HG03460 (cell line): ENCODE measurements around the gene IFNAR2.
"Not testable (repeated sequence)": the region's sequence is repeated elsewhere in the genome, so short reads cannot be mapped to it uniquely, and the experiment has no call there.

Source experiments
- ATAC-seq: cut with Tn5 transposase; IDR thresholded peaks from one replicate; pipeline ENCODE4 v1.9.1; 2021; ENCODE audit not compliant: unreplicated experiment

Gene IFNAR2

DNA sequence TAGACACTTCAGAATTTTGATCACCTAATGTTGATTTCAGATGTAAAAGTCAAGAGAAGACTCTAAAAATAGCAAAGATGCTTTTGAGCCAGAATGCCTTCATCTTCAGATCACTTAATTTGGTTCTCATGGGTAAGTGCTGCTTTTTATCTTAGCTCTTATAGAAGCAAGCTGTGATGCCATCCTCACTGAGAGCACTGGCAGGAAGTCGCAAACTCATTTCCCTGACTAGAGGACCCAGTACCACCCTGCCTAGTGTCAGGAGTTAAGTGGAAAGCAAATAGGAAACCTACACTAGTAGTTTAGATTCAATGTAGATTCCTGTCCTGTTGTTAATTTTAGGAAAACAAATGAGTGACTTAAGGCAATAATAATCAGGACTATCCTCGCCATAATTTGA, 12.1 kb downstream of the IFNAR2 start:
- ATAC-seq = no peak

DNA sequence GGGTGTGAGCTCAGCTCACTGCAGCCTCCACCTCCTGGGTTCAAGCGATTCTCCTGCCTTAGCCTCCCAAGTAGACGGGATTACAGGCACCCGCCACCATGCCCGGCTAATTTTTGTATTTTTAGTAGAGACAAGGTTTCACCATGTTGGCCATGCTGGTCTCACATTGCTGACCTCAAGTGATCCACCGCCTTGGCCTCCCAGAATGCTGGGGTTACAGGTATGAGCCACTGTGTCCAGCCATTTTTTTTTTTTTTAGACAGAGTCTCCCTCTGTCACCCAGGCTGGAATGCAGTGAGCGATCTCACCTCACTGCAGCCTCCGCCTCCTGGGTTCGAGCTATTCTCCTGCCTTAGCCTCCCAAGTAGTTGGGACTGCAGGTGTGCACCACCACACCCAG, 13.1 kb downstream of the IFNAR2 start:
- not testable (repeated sequence) for ATAC-seq

DNA sequence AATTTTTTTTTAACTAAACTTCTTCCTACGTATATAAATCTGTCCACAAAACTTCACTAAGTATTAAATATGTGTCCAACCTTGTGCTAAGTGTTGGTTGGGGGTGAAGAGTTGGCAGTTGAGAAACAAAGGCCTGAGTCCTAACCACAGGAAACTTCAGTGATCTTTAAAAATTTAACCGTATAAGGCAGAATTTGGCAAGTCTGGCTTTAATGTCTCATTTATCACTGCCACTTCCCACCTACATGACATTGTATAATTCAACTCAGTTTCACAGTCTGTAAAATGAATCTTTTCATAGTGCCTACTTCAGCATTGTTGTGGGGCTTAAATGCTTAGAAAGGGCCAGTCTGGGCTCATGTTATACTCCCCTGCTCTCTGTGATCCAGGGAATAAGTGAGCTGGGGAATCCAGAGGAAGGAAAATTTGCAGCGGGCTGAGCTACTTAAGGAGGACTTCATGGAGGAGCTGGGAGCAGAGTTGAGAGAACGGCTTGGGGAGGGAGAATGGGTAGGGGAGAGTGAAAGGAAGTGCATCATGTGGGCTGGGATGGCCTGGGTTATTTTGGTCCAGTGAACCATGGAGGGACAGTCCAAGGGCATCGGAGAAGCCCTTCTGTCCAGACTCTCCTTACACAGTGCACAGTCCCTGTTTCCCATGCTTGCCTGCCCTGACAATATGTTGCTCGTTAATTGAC, 14.5 kb downstream of the IFNAR2 start:
- ATAC-seq = no peak

DNA sequence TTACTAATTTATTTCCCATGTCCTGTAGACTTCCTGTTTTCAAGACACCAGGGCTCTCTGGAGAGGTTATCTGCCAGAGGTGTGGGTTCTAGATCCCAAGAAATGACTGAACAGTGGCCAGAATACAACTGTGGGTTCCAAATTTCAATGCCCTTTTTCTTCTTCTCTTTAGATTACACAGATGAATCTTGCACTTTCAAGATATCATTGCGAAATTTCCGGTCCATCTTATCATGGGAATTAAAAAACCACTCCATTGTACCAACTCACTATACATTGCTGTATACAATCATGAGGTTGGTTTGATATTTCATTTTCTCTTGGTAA, 15.0 kb downstream of the IFNAR2 start:
- ATAC-seq = no peak

DNA sequence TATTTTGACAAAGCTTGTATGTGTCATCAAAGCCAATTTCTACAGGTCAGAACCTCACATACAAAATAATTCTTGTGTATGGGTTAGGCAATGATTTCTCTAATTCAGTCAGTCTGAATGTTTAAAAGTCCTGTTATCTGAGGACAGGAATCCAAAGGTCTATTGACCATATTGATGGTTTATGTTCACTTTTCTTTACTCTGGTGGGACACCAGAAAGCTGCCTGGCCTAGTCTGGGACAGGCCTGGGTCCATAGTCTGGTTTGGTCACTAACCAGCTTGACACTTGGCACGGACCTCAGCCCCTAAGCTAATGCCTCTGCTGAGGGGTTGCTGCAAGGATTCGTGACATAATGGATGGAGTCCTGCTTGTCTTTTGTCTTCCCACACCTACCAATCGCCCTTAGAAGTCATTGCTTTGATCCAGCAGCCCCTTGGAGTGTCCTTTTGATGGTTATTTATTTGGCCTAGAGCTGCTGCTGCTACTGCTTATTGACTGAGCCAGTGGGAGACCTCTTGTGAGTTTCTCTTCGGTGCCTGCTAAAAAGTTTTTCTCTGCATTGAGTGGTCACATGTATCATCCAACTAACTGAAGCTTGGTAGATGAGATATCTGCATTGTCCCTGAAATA, 15.7 kb downstream of the IFNAR2 start:
- no peak for ATAC-seq

DNA sequence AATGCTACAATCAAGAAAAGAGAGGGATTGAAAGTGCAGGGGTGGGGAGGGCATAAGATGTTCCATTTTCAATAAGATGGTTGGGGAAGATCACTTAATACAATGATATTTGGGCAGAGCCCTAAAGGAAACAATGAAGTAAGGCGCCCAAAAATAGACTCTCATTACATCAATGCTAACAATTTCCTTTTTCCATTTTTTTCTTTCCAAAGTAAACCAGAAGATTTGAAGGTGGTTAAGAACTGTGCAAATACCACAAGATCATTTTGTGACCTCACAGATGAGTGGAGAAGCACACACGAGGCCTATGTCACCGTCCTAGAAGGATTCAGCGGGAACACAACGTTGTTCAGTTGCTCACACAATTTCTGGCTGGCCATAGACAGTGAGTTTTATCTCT, 16.8 kb downstream of the IFNAR2 start:
- ATAC-seq = no peak

DNA sequence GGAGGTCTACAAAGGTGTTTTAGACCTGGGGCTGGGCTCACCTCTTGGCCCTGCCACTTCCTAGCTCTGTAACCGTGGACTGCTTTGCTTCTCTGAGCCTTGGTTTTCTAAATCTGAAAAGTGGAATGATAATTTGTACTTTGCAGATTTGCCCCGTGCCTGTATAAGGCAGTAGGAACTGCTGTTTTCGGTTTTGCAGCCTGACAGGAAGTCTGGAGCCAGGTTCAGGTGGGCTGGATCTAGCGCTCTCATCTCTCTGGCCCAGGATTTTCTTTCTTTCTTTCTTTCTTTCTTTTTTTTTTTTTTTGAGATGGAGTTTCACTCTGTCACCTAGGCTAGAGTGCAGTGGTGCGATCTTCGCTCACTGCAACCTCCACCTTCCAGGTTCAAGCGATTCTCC, 17.2 kb downstream of the IFNAR2 start:
- ATAC-seq = no peak

DNA sequence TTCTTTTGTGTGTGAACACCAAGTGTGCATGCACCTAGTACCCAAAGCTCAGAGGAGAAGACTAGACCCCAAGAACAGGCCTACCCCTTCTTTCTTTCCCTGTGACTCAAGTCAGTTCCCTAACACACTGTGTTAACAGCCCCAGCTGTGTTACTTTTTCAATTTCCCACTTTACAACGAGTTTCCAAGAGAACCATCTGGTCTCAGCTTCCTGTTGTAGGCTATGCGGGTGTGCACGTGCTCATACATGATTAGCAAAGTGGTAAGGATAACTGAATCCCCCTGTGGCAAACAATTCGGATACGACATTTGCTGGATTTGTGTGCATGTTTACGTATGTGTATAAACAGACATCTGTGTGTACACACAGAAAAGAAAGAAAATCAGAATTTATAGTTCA, 17.9 kb downstream of the IFNAR2 start:
- no peak for ATAC-seq

DNA sequence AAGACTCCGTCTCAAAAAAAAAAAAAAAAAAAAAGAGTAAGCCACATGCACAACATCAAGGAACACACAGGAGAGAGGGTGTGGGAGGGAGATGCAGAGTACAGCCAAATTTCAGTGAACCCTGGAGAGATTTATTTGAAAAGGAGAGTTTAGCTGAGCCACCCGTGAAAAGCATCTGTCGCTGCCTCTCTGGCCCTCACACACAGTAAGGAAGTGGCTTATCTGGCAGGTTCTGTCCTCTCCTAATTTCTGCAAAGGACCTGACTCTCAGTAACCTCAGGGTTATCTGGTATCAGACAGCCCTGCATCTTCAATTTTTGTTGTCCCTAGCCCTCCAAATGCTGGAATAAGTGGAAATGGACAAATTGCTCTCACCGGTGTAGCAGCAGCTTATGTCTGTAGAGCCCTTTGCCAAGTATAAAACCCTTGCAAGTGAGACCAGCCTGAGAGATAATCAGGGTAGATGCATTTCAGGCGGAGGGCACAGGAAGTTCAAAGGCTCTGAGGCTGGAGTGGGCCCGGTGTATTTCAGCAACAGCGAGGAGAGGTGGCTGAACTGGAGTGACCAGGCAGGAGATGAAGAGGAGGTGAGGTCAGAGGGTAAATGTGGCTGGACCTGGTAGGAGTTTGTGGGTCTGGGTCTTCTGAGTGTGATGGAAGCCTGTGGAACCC, 19.7 kb downstream of the IFNAR2 start:
- ATAC-seq = no peak

DNA sequence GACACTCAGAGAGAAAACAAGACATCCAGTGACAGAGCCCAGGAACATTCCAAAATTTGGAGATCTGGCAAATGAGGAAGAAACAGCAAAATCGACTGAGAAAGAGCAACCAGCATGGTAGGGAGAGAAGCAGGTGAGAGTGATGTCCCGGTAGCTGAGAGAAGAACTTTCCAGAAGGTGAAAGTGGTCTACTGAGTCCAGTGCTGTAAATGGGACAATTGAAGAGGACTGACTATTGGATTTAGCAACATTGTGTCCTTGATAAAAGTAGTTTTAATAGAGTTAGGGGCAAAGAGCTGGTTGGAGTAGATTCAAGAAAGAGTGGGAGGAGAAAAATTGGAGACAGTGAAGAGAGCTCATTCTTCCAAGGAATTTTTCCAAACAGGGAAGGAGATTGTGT, 21.4 kb downstream of the IFNAR2 start:
- no peak for ATAC-seq

DNA sequence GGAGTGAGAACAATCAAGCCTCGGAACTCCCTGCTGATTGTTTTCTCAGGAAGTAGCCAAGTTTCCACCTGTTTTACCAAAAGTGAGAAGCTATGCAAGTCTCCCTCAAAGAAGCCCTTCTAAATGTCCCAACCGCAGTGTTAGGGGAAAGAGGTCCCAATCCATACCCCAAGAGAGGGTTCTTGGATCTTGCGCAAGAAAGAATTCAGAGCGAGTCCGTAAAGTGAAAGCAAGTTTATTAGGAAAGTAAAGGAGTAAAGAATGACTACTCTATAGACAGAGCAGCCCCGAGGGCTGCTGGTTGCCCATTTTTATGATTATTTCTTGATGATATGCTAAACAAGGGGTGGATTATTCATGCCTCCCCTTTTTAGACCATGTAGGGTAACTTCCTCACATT, 23.6 kb downstream of the IFNAR2 start:
- ATAC-seq = not testable (repeated sequence)

DNA sequence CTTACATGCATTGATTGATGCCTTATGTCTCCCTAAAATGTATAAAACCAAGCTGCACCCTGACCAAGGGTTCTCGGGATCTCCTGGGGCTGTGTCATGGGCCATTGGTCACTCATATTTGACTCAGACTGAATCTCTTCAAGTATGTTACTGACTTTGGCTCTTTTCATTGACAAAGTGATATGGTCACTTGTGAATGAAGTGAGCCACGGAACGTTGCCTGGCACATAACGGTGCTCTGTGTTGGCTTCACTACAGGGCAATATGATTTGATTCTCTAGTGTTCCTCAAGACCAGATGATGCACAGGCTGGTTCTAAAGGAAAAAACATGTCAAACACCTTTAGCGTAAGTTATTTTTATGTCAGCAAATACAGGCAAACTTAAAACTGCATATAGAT, 25.0 kb downstream of the IFNAR2 start:
- ATAC-seq = no peak

DNA sequence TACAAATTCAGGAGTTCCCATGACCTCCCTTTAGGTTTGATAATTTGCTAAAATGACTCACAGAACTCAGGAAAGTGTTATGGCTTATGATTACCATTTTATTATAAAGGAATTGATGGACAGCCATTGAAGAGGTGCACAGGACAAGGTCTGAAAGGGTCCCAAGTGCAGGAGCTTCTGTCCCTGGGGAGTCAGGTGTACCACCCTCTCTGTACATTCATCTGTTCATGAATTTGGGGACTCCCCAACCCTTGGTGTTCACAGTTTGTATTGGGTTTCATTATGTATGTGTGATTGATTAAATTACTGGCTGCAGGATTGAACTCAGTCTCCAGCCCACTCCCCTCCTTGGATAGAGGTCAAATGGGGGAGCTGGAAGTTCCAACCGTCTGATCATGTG, 25.7 kb downstream of the IFNAR2 start:
- no peak for ATAC-seq

DNA sequence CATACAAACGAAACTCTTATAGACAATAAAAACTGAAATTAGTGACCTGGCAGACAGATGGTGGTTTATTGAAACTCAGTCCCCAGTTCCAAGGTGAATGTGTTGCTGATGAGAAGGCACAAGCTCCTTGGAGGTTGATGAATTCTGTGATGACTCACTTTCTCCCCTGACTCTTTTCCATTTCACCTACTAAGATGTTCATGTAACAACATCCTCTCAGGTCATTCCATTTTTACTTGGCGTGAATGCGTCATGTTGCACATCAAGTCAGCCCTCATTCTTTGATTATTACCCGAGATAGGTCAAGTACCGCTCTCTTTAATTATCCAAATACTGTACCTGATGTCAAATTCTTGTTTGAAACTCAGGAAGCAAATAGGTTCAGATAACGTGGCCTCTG, 26.3 kb downstream of the IFNAR2 start:
- no peak for ATAC-seq

DNA sequence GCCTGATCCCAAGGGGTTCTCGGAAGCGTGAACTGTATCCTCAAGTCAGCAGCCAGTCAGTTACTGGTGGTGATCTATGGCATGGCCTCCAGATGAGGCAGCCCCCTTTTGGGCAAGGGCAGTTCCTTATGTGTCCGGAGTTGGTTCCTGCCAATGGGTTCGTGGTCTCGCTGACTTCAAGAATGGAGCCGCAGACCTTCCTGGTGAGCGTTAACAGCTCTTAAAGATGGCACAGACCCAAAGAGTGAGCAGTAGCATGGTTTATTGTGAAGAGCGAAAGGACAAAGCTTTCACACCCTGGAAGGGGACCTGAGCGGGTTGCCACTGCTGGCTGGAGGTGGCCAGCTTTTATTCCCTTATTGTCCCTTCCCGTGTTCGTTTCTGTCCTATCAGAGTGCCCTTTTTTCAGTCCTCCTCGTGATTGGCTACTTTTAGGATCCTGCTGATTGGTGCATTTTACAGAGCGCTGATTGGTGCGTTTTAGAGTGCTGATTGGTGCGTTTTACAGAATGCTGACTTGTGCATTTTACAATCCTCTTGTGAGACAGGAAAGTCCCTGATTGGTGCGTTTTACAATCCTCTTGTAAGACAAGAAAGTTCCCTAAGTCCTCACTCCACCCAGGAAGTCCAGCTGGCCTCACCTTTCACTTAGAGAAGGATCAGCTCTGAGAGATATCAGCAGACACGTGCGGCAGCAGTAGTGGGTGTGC, 27.5 kb downstream of the IFNAR2 start:
- ATAC-seq = no peak

DNA sequence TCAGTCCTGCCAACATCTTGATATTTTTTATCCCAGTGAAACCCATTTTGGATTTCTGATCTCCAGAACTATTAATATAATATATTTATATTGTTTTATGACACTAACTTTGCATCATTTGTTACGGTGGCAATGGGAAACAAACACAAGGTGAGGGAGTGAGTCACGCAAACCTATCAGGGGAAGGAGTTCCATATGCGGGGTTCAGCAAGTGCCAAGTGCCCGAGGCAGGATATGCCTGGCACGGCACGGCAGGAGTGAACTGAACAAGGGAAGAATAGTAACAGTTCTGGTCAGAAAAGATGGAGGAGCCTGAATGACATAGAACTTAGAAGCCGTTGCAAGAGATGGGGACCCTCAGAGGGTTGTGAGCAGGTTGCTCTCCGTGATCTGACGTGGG, 28.7 kb downstream of the IFNAR2 start:
- no peak for ATAC-seq

DNA sequence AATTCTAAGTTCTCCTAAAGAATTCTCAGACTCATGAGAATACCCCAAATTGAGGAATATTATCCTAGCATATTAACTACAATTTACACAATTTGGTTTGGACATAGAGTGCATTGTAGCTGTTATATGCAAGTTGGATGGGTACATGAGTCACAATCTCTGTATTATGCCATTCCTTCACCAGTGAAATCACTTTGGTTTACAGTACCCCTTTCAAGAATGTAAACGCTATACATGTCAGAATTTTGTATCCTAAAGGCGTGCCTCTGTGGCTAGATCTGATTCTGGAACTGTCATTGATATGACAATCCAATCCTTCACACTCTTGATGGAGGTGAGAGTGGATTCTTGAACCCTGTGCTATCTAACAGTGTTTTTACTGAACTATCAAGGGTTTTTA, 29.7 kb downstream of the IFNAR2 start:
- ATAC-seq = no peak

DNA sequence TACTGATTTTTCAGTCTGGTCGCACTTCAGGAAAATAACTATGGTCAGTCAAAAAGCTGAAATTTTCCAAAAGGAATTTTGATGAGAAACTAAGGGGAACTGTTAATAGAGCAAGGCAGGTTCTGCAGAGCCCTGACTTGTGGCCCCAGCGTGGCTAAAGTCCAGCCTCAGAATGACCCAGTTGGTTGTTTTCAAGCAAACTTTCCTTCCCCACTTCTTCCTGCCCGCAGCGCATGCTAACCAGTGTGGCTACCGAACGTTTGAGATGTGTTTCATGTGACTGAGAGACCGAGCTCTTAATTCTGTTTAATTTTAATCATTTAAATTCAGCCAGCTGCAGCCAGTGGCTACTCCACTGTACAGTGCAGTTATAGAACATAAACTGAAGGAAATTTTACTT, 30.3 kb downstream of the IFNAR2 start:
- no peak for ATAC-seq

DNA sequence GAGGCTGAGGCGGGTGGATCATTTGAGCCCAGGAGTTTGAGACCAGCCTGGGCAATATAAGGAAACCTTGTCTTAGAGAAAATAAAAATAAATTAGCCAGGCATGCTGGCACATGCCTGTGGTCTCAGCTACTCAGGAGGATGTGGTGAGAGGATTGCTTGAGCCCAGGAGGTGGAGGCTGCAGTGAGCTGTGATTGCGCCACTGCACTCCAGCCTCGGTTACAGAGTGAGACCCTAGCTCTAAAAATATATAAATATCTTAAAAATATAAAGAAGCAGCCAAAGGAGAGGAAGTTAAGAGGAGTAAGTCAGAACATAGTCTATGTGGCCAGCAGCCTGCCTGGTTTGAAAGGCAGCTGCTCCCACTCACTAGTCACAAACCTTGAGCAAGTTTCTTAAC, 31.9 kb downstream of the IFNAR2 start:
- ATAC-seq = no peak

DNA sequence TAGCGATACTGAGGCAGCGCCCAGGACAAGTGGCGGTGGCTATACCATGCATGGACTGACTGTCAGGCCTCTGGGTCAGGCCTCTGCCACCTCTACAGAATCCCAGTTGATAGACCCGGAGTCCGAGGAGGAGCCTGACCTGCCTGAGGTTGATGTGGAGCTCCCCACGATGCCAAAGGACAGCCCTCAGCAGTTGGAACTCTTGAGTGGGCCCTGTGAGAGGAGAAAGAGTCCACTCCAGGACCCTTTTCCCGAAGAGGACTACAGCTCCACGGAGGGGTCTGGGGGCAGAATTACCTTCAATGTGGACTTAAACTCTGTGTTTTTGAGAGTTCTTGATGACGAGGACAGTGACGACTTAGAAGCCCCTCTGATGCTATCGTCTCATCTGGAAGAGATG, 33.2 kb downstream of the IFNAR2 start:
- no peak for ATAC-seq

DNA sequence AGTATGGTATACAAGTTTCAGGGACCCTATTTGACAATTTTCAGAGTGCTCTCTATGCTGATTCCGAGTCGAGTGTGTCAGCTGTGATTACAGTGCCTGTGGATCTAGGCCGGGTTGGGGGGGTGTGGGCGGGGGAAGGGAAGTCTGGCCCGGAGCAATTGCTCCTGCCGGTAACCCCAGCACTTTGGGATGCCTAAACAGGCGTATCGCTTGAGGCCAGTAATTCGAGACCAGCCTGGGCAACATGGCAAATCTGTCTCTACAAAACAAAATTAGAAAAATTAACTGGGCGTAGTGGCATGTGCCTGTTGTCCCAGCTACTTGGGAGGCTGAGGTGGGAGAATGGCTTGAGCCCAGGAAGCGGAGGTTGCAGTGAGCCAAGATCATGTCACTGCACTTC, 34.8 kb downstream of the IFNAR2 start:
- ATAC-seq = no peak

DNA sequence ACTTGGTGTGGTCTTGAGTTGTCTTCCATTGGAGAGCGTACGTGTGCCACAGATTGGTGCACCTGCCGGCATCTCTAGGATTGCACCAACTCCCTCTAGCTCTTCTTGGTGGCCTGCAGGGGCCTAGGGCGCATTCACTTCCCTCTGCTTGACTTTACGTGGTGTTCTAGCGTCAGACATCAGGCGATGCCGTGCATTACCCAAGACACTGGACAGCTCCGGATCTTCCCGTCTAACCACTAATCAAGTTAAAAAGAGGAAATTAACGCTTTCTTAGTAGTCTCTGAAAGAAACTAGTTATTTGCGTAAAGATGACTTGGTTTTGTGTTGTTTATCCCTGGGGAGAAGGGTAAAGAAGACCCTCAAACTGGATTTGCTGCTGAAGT, 35.9 kb downstream of the IFNAR2 start:
- ATAC-seq = peak; percentile 37
